Measurements from ENCODE around the gene UBE2E1. TPM values are rescaled to one million over a fixed set of nuclear protein-coding genes. Genes with fewer than 3 reads are reported as not detected.

The UBE2E1 gene
- total RNA-seq, 1 experiment from 2014 or later: 134 TPM

DNA sequence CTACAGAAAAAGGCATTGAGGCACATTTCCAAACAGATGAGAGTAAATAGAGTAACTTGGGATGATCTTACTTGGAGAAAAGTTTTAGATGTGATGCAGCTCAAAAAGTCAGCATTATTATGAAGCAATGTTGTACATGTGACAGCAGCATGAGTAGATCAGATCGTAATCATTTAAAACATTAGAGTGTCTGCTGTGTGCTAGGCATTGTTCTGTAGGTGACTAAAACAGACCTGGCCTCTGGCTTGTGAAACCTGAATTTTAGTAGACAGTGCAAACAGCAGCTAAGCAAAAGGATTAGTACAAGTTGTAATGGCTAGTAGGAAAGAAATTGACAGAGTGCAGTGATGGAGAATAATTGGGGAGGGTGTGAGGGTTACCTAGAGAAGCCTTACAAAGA, 15.1 kb downstream of the UBE2E1 start:
- DNase-seq (ENCODE audit: low read depth): no peak

DNA sequence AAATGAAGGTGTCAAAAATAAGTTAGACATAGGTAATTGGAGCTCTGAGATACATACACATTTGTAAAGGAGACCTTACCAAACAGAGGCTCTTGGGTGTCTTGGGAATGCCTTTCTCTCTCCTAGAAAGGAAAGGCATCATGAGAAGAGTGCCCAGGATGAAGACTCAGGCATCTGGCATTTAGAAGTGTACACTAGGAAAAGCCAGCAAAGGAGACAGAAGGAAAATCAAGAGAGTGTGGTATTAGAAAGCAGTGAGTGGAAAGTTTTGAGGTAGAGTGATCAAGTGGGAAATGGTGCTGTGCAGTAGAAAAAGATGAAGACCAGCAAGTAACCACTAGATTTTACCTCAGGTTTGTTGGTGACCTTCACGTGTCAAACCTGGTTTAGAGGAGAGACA, 16.1 kb downstream of the UBE2E1 start:
- DNase-seq (ENCODE audit: low read depth): no peak

DNA sequence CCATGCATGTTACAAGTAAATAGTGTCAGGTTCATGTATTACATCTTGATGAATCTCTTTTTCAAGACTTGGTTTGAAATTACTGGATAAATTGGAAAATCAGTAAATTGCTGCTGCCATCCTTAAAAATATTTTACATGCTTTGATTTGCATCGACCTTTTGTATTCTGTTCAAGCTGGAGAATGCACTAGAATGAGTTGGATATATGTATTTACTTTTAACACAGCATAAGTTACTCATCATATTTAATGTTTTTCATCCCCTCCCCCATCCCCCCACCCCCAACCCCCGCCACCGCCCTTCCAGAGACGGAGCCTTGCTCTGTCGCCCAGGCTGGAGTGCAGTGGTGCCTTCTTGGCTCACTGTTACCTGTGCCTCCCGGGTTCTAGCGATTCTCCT, 16.8 kb downstream of the UBE2E1 start:
- DNase-seq (ENCODE audit: low read depth): no peak

DNA sequence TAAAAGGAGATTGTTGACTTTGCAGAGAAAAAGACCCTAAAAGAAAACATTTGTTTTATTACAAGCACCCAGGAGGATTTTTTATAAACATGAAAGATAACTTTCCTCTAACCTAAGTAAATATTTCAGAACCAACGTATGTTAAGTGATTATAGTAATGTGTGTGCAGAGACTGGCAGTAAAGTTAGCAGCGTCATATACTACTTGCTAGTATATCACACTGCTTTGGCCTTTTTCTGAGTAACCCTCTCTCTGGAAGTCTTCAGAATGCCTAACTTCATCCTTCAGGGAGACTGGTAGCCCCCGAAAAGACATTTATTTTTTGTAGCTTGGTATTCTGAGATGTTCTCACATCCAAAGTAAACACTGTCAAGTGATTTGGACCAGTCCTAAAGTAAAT, 17.9 kb downstream of the UBE2E1 start:
- DNase-seq (ENCODE audit: low read depth): no peak

DNA sequence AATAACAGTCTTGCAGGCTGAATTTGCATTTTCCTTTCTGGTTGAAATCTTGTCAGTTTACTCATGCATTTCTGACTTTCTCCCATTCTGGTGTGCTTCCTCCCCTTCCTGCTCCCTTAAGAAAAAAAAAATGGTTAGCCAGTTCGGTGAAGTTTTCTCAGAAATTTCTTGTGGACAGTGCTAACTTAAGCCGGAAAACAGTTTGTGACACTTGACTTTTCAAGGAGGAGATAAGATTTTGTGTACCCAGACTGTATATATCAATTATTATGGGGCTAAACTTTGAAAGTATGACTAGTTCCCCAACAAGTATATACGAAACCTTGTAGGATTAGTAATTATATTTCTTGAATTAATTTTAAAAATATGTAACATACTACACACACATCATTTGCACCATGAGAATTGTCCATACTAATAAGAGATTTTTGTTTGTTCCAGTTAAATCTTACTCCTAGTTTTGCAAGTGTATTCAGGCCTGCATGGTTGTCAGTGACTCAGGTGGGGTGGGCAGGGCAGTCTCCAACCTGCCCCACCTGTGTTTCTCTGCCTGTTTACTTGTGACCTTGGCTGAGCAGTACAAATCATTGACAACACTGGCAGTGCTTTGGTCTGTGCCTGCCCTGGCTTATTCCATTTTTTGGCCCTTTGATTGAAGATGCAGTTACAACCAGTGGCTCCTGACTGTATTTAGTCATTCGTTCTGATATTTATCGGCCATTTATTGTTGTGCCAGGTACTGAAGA, 19.1 kb downstream of the UBE2E1 start:
- DNase-seq (ENCODE audit: low read depth): no peak

DNA sequence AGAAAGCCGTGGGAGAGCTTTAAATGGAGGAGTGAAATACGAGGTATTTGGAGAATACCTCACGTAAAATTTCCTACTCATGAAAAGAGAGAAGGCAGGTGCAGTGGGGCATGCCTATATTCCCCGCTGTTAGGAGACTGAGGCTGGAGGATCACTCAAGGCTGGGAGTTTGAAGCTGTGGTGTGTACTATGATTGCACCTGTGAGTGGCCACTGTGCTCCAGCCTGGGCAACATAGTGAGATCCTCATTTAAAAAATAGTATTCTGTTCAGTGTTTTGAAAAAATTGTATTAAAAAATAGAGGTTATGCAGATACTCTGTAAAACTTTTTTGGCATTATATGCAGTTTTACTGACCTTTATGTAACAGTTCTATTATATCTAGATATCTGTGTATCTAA, 20.0 kb downstream of the UBE2E1 start:
- DNase-seq (ENCODE audit: low read depth): no peak

DNA sequence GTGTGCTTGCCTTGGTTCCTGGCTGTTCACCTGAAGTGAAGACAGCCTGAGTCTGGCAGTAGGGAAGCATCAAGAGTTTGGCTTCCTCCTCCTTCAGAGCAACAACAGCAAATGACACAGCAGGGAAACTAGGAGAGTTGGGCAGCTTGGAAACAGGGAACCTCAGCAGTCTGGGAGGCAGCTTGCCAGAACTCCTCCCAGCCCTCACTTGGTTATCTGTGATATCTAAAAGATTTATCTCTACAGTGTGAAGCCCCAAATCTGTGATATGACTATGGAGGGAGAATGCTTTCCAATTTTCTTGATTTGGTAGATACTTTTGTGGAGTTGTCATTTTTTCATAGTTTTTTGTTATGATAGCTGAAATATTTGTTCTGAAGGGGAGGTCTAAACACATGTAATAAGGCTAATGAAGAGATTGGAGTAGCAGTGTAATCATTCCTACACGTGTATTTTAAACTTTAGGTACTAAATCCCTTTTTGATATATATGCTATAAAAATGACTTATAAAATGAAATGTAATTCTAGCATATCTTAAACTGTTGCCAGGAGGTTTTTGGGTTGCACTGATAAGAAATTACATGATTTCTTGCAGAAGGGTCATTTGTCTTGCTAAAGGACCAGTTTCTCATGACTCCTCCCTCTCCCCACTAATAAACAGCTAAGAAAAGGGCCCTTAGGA, 20.8 kb downstream of the UBE2E1 start:
- DNase-seq (ENCODE audit: low read depth): no peak

DNA sequence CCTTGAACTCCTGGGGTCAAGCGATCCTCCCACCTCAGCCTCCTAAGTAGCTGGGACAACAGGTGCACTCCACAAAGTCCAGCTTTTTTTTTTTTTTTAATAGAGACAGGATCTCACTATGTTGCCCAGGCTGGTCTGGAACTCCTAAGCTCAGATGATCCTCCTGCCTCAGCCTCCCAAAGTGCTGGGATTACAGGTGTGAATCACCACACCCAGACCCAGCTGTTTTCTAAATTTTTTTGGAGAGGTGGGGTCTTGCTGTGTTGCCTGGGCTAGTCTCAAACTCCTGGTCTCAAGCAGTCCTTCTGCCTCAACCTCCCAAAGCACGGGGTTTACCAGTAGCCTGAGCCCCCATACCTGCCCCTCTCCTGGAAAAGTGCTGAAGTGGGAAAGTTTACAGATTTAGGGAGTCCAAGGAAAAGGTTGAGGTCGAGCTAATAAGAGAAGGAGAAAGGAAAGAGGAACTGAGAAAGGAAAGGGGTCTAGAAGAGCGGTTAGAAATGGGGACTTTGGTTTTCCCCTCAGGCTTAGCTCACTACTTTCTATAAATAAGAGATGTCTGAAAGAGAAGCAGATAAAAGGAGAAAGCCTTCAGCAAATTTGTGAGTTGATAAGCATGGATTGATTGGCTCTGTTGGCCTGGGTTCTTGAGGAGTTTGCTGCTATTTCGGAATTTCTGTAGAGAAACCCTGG, 23.6 kb downstream of the UBE2E1 start:
- no peak for DNase-seq (ENCODE audit: low read depth)

DNA sequence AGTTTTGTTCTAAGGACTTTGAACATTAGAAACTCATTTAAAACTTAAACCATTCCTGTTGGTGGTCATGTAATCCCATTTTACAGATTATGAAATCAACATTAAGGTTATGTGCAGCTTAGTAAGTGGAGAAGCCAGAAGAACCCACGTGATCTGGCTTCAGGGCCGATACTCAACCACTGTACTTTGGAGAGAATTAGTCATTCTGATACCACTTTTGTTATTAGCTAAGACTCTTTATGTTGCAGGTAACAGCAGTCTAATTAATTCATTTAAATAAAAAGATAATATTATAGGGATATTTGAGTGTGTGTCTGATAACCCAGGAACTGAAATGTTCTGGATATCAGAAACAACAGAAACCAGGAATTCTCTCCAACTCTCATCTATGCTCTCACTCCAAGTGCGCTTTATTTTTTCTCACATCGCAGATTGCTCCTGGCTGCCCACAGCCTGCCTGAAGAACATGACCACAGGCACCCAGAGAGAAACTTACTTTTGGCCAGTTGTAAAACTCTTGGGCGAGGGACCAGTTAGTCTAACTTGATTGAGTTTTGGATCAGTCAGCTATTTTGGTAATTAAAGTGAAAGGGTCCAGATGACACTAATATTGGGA, 25.2 kb downstream of the UBE2E1 start:
- DNase-seq (ENCODE audit: low read depth): no peak

DNA sequence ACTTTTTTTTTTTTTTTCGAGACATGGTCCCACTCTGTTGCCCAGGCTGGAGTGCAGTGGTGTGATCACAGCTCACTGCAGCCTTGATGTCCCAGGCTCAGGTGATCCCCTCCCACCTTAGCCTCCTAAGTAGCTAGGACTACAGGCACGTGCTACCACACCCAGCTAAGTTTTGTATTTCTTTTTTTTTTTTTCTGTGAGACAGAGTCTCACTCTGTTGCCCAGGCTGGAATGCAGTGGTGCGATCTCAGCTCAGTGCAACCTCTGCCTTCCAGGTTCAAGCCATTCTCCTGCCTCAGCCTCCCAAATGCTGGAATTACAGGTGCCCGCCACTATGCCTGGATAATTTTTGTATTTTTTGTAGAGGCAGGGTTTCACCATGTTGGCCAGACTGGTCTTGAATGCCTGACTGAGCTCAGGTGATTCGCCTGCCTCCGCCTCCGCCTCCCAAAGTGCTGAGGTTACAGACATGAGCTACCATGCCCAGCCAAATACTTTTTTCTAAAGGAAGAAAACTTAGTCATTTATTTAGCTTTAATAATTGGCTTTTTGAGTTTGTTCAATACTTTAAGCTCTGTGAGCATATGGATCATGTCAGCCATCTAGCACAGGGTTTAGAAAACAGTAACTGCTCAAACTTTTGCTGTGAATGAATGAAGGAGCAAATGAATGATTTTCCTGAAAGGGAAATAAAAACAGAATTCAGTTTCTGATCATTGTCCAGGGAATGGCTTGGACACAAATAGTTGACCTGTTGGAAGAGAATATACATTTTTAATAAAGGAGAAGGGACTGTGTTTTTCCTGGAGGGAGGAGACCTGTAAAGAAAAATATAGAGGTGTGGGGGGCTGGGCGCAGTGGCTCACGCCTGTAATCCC, 26.0 kb downstream of the UBE2E1 start:
- no peak for DNase-seq (ENCODE audit: low read depth)

DNA sequence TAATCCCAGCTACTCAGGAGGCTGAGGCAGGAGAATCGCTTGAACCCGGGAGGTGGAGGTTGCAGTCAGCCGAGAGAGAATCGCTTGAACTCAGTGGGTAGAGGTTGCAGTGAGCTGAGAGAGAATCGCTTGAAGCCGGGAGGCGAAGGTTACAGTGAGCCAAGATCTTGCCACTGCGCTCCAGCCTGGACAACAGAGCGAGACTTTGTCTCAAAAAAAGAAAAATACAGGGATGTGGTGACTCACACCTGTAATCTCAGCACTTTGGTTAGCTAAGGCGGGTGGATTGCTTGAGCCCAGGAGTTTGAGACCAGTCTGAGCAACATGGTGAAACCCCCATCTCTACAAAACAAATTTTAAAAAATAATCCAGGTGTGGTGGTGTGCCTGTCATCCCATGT, 26.8 kb downstream of the UBE2E1 start:
- peak; percentile 26 for DNase-seq (ENCODE audit: low read depth)

DNA sequence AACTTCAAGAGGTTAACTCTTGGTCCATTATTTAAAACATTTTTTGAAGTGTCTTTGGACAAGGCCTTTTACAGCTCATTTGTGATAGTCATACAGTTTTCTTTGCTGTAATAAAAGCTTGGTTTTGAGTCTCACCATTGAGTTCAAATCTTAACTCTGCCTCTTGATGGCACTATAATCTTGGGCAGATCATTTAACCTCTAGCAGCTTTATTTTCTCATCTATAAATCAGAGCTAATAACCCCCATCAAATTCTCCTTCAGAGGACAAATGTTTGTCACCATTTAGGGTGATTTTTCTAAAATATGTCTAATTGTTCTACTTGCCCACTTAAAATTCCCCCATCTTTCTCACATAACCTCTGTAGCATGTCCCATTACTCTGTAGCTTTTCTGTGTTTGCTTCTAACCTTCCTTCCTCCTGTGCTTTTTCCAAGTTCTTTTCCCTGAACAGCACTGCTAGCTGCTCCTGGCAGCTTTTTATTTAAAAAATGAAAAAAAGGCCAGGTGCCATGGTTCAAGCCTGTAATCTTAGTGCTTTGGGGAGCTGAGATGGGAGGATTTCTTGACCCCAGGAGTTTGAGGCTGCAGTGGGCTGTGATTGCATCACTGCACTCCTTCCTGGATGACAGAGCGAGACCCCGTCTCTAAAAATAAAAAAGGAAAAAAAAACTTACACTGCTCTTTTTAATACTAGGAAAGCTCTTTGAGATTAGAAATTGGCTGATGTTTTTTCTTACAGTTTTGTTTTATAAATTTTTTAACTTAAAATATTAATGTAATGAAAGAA, 28.5 kb downstream of the UBE2E1 start:
- DNase-seq (ENCODE audit: low read depth): no peak

DNA sequence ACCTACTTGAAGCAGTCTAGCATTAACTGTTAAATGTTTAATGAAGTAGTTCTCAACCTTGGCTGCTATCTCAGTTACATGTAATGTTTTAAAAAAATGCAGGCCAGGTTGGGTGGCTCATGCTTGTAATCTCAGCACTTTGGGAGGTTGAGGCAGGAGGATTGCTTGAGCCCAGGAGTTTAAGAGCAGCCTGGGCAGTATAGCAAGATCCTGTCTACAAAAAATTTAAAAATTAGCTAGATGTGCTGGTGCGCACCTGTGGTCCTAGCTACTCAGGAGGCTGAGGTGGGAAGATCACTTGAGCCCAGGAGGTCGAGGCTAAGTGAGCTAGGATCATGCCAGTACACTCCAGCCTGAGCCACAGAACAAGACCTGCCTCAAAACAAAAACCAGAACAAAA, 29.3 kb downstream of the UBE2E1 start:
- no peak for DNase-seq (ENCODE audit: low read depth)

DNA sequence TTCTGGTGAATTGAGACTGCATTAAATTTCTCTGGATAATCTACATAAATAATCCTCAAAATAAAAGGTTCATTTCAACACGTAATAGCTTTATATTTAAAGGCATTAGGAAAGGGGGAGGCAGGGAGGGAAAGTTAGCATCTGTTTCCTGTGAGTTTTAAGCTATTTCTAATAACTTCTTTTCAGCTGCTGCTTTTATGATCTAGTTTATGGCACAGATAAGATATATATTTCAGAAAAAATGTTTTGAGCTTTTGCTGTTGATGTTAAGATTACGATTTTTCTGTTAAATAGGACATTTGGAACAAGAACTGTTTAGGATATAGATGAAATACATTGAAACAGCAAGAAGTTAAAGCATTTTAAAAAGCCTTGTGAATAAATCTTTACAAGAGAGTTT, 30.0 kb downstream of the UBE2E1 start:
- no peak for DNase-seq (ENCODE audit: low read depth)

DNA sequence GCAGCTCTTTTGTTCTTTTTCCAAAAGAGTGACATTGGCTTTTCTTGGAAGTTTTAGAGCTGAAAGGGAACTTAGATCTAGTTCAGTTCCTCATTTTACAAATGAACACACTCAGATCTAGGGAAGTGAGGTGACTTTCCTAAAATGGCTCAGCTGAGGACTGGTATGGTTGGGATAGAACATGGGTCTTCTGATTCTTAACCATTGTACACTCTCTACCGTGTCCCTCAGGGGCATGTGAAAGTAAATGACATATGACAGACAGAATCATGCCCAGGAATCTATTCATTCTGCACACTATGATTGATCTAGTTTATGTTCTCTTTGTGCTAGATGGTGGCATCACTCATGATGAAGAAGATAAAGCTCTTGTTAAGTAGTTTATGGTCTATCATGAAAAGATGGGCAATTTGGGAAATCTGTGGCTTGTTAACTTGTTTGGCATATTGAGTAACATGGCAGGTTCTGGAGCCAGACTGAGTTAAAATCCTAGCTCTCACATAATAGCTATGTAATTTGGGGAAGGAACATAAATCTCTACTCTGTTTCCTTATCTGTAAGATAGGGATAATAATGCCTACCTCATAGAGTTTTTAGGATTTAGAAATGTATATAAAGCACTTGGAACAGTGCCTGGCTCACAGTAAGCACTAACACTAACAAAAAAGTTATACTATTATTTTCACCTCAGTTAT, 30.9 kb downstream of the UBE2E1 start:
- DNase-seq (ENCODE audit: low read depth): no peak

DNA sequence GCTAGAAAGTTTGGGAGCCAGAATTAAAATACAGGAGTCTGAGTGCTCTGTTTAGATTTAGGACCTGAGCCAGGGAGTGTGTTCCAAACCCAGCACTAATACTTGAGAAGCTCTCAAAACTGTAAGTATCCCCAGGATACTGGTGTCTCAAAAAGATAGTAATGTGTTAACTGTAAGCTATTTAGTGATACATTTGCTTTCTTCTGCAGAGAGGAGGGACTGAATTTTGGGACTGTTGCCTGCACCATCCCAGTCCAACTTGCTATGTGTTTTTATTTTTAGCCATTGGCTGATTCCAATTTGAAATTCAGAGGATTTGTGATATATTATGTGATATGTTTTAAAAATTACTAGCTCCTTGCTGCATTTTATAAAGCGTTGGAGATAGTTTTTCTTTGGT, 31.5 kb downstream of the UBE2E1 start:
- no peak for DNase-seq (ENCODE audit: low read depth)

DNA sequence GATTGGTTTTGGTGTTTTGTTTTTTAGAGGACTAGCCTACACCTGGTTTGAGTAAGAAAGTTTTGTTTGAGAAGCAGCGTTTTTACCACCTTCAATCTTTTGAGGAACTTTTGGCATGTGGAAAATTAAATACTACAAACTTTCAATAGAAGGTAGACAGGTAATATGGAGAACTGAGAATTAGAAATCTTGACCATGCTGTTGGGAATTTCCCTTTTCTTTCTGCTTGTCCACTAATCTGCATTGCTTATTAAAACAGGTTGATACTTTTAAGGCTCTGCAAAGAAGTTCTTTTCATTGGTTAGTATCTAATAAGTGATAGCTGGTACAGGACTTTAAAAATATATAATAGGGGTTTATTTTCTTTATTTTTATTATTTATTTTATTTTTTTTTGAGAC, 31.9 kb downstream of the UBE2E1 start:
- DNase-seq (ENCODE audit: low read depth): no peak

DNA sequence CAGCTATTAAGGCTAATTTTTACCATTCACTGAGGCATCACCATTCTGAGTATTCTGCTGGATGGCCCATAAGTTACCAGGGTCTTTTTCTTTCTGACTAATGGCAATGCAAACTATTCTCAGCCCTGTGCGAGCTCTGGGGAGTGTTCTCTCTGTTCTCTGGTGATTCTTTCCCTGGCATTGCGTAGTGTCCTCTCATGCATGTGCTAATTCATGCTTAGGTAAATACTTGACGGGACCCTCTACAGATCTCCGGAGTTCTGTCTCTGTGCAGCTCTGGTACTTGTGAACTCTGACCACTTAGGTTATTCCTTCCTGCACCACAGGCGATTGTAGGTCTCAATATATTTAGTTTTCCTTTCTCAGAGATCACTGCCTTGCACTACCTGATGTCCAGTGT, 34.8 kb downstream of the UBE2E1 start:
- no peak for DNase-seq (ENCODE audit: low read depth)

DNA sequence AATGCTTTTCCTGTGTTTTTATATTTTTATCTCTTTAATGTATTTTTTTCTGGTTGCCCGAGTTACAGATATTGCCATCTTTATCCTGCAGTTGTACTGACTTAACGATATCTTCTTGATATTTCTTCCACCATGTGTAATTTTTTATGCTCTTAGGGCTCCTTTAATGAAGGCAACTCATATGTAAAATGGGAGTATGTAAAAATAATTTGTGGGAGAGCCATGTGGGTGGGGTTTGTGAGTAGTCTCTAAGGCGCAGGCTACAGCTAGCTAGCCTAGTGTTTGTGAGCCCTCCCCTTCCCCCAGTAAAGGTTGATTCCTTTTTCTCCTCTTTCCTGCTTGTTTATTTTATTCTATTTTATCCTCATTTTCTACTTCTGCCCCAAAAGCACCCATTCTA, 38.1 kb downstream of the UBE2E1 start:
- no peak for DNase-seq (ENCODE audit: low read depth)

All from HT1080 (cell line).